Measurements from ENCODE around the gene DBR1.
"Not testable (repeated sequence)": the region's sequence is repeated elsewhere in the genome, so short reads cannot be mapped to it uniquely, and the experiment has no call there.

The DBR1 gene

GRCh38 chr3:138186803-138187295 lies 12.1 kb upstream of the DBR1 start:
- DNase-seq, result peak; percentile 93

- DNase-seq, result peak; percentile 57
Observed at GRCh38 chr3:138186221-138186620, 11.5 kb upstream of the DBR1 start.

- DNase-seq, result no peak
Observed at GRCh38 chr3:138184994-138185393, 10.3 kb upstream of the DBR1 start.

- peak; percentile 83 for DNase-seq
Observed at GRCh38 chr3:138180375-138181029, 5.8 kb upstream of the DBR1 start.

GRCh38 chr3:138173769-138174420 lies 826 bp downstream of the DBR1 start:
- no peak for DNase-seq

GRCh38 chr3:138172625-138173024 lies 2.1 kb downstream of the DBR1 start:
- no peak for DNase-seq

GRCh38 chr3:138165061-138165460 lies 9.7 kb downstream of the DBR1 start:
- DNase-seq, result no peak

- DNase-seq, result no peak
Observed at GRCh38 chr3:138157743-138158142, 17.0 kb downstream of the DBR1 start.

- no peak for DNase-seq
Observed at GRCh38 chr3:138154534-138154933, 20.2 kb downstream of the DBR1 start.

- DNase-seq, result no peak
Observed at GRCh38 chr3:138148503-138148902, 26.2 kb downstream of the DBR1 start.

- DNase-seq, result not testable (repeated sequence)
Observed at GRCh38 chr3:138142181-138142580, 32.5 kb downstream of the DBR1 start.

GRCh38 chr3:138140940-138141339 lies 33.8 kb downstream of the DBR1 start:
- no peak for DNase-seq

GRCh38 chr3:138139691-138140090 lies 35.0 kb downstream of the DBR1 start:
- no peak for DNase-seq

GRCh38 chr3:138137861-138138260 lies 36.9 kb downstream of the DBR1 start:
- no peak for DNase-seq

GRCh38 chr3:138136201-138136600 lies 38.5 kb downstream of the DBR1 start:
- DNase-seq, result no peak

GRCh38 chr3:138135833-138136194 lies 38.9 kb downstream of the DBR1 start:
- no peak for DNase-seq

- DNase-seq, result no peak
Observed at GRCh38 chr3:138135146-138135832, 39.4 kb downstream of the DBR1 start.

GRCh38 chr3:138132239-138132638 lies 42.5 kb downstream of the DBR1 start, which contains the start of gene A4GNT:
Gene A4GNT, minus strand, starts transcription at chr3:138132390. Its CDS starts 1,134 bp downstream, at chr3:138131256.
- DNase-seq, result no peak

- DNase-seq, result no peak
Observed at GRCh38 chr3:138127636-138128365, 46.9 kb downstream of the DBR1 start.

GRCh38 chr3:138125548-138126221 lies 49.0 kb downstream of the DBR1 start:
- no peak for DNase-seq

GRCh38 chr3:138124706-138125355 lies 49.9 kb downstream of the DBR1 start:
- no peak for DNase-seq

- no peak for DNase-seq
Observed at GRCh38 chr3:138124188-138124587, 50.5 kb downstream of the DBR1 start.
